NCI-H1105 (cell line): ENCODE data around the gene TOMT.
"Not testable (repeated sequence)": the region's sequence is repeated elsewhere in the genome, so short reads cannot be mapped to it uniquely, and the experiment has no call there.

Experiments used
- DNase-seq: peaks from one replicate; lab custom pipeline; 2025; lab: John Stamatoyannopoulos, UW

The TOMT gene

GRCh38 chr11:72127923-72128322, 22.2 kb downstream of the TOMT start:
- no peak for DNase-seq

GRCh38 chr11:72129381-72129780, 23.7 kb downstream of the TOMT start:
- DNase-seq = no peak

- no peak for DNase-seq
These were observed 26.9 kb downstream of the TOMT start for GRCh38 chr11:72132646-72133045.

GRCh38 chr11:72135473-72135872, 29.7 kb downstream of the TOMT start, which contains the start of gene FOLR3:
FOLR3 (plus strand) TSS chr11:72135725; CDS start chr11:72135953, 228 bp downstream.
- not testable (repeated sequence) for DNase-seq

- no peak for DNase-seq
These were observed 30.4 kb downstream of the TOMT start for GRCh38 chr11:72135891-72136683.

GRCh38 chr11:72136684-72137262, 31.0 kb downstream of the TOMT start:
- DNase-seq = no peak

GRCh38 chr11:72138821-72139390, 33.2 kb downstream of the TOMT start:
- no peak for DNase-seq

- no peak for DNase-seq
These were observed 33.8 kb downstream of the TOMT start for GRCh38 chr11:72139500-72139899.

GRCh38 chr11:72140661-72141060, 34.9 kb downstream of the TOMT start:
- no peak for DNase-seq

- no peak for DNase-seq
These were observed 35.3 kb downstream of the TOMT start for GRCh38 chr11:72141066-72141465.

- not testable (repeated sequence) for DNase-seq
These were observed 36.4 kb downstream of the TOMT start for GRCh38 chr11:72142086-72142485.

GRCh38 chr11:72142543-72142942, 36.8 kb downstream of the TOMT start:
- DNase-seq = not testable (repeated sequence)

- no peak for DNase-seq
These were observed 39.3 kb downstream of the TOMT start for GRCh38 chr11:72144807-72145565.

- DNase-seq = no peak
These were observed 40.9 kb downstream of the TOMT start for GRCh38 chr11:72146625-72147024.

GRCh38 chr11:72150882-72151281, 45.2 kb downstream of the TOMT start:
- DNase-seq = no peak

- not testable (repeated sequence) for DNase-seq
These were observed 48.1 kb downstream of the TOMT start for GRCh38 chr11:72153874-72154273.

GRCh38 chr11:72154816-72155215, 49.1 kb downstream of the TOMT start:
- no peak for DNase-seq

- no peak for DNase-seq
These were observed 50.0 kb downstream of the TOMT start for GRCh38 chr11:72155751-72156150.

GRCh38 chr11:72157131-72157530, 51.4 kb downstream of the TOMT start:
- DNase-seq = no peak
